BE2C (cell line): ENCODE measurements around the gene RRAGB.
"Not testable (repeated sequence)": the region's sequence is repeated elsewhere in the genome, so short reads cannot be mapped to it uniquely, and the experiment has no call there.

Source experiments
- DNase-seq: peaks from one replicate; pipeline ENCODE4 v3.0.0-alpha.2; 2020
- H3K27me3 ChIP-seq: fragments of 250-450 bp; sonication (Bioruptor Pico); 2 replicates; pipeline ENCODE4 v1.5.1; 2020; ENCODE audit warnings: mild to moderate bottlenecking
- H3K36me3 ChIP-seq: fragments of 250-450 bp; sonication (Bioruptor Pico); 2 replicates; pipeline ENCODE4 v1.5.1; 2020; ENCODE audit warnings: mild to moderate bottlenecking
- H3K4me1 ChIP-seq: fragments of 250-450 bp; sonication (Bioruptor Pico); 2 replicates; pipeline ENCODE4 v1.5.1; 2020
- H3K4me3 ChIP-seq: 2 replicates; pipeline ENCODE4 v1.5.1; 2011; ENCODE audit warnings: low read depth, low read length
- H3K9me3 ChIP-seq: fragments of 250-450 bp; sonication (Bioruptor Pico); 2 replicates; pipeline ENCODE4 v1.5.1; 2020
- CTCF ChIP-seq: IDR thresholded peaks from 2 replicates; pipeline ENCODE4 v1.5.1; 2012; ENCODE audit warnings: mild to moderate bottlenecking, low read depth, low read length

RRAGB gene

GRCh38 chrX:55759478-55759877, 41.9 kb downstream of the RRAGB start:
- no peaks in the 10 kb centered on the region for H3K27me3 ChIP-seq
- H3K4me1 ChIP-seq: no peaks in the 10 kb centered on the region
- DNase-seq: no peak
- H3K9me3 ChIP-seq: no peaks in the 10 kb centered on the region
- TF ChIP-seq CTCF: no peak
- H3K36me3 ChIP-seq: no peaks in the 10 kb centered on the region
- H3K4me3 ChIP-seq: no peak overlapping the region

GRCh38 chrX:55767100-55767499, 49.6 kb downstream of the RRAGB start:
- Histone ChIP-seq H3K27me3 (no peaks in the 10 kb centered on the region), H3K9me3 (no peaks in the 10 kb centered on the region), H3K36me3 (no peaks in the 10 kb centered on the region), H3K4me3 (no peak overlapping the region), H3K4me1 (no peaks in the 10 kb centered on the region)
- no peak for DNase-seq
- TF ChIP-seq CTCF: no peak

GRCh38 chrX:55774419-55774818, 56.9 kb downstream of the RRAGB start:
- not testable (repeated sequence) for H3K9me3 ChIP-seq, H3K4me3 ChIP-seq, H3K36me3 ChIP-seq, H3K27me3 ChIP-seq, H3K4me1 ChIP-seq, DNase-seq

- Histone ChIP-seq H3K9me3 (no peaks in the 10 kb centered on the region), H3K4me1 (no peaks in the 10 kb centered on the region), H3K4me3 (no peak overlapping the region), H3K27me3 (no peaks in the 10 kb centered on the region), H3K36me3 (no peaks in the 10 kb centered on the region)
- DNase-seq: no peak
- no peak for TF ChIP-seq CTCF
Observed at GRCh38 chrX:55777596-55777995, 60.0 kb downstream of the RRAGB start.

GRCh38 chrX:55778322-55778721, 60.8 kb downstream of the RRAGB start:
- DNase-seq: no peak
- TF ChIP-seq CTCF: no peak
- H3K27me3 ChIP-seq: no peaks in the 10 kb centered on the region

GRCh38 chrX:55783723-55784122, 66.2 kb downstream of the RRAGB start:
- Histone ChIP-seq H3K4me3 (no peak overlapping the region), H3K36me3 (no peaks in the 10 kb centered on the region), H3K27me3 (no peaks in the 10 kb centered on the region), H3K9me3 (no peaks in the 10 kb centered on the region), H3K4me1 (no peaks in the 10 kb centered on the region)
- no peak for TF ChIP-seq CTCF
- no peak for DNase-seq

More at GRCh38 chrX:55778322-55778721, 60.8 kb downstream of the RRAGB start:
- Histone ChIP-seq H3K4me3 (no peak overlapping the region), H3K9me3 (no peaks in the 10 kb centered on the region), H3K36me3 (no peaks in the 10 kb centered on the region), H3K4me1 (no peaks in the 10 kb centered on the region)

- DNase-seq: no peak
- TF ChIP-seq CTCF: no peak
- Histone ChIP-seq H3K9me3 (no peaks in the 10 kb centered on the region), H3K4me3 (no peak overlapping the region), H3K4me1 (no peaks in the 10 kb centered on the region), H3K27me3 (no peaks in the 10 kb centered on the region), H3K36me3 (no peaks in the 10 kb centered on the region)
Observed at GRCh38 chrX:55787063-55787462, 69.5 kb downstream of the RRAGB start.
